ENCODE data around the gene BLVRB. TPM values are rescaled to one million over a fixed set of nuclear protein-coding genes. Genes with fewer than 3 reads are reported as not detected.

The BLVRB gene
- total RNA-seq, 1 experiment from 2014 or later, result 35.1 TPM

DNA sequence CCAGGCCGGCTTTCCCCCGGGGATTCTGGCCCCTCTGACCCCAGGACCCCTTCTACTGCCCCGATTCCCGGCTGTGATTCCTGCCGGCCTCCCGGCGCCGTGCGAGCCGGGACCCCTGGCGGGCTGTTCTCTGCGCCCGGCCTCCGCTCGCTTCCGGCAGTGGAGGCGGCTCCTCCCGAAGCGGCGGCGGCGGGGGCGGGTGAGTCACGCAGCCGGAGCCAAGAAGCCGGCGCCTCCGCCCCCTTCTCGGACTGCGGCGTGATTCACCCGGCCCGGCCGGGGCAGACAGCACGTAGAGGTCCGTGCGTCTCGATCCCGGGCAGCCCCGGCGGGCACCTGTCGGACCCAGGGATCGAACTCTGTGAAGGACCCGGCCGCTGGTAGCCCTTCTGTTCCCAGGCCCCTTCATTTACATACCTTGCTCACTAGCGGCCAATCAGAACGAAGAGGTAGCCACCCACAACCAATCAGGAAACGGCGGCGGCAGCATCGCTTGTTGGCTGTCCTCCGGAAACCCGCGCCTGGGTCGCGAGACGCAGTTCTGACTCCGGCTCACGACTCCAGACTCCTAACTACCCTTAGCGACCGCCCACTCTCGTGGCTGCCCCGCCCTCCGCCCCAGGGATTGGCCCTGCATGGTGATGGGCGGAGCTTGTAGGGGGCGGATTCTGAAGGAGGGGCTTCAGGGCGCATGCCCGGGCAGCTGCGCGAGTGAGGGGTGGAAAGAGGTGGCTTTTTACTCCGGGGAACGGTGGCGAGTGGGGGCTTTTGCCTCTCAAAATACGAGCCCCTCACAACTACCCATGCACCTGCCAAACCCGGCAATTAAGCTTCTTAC, 39.9 kb downstream of the BLVRB start, which contains the start of gene SERTAD1 (continued):
- TF ChIP-seq, protein P1, sequence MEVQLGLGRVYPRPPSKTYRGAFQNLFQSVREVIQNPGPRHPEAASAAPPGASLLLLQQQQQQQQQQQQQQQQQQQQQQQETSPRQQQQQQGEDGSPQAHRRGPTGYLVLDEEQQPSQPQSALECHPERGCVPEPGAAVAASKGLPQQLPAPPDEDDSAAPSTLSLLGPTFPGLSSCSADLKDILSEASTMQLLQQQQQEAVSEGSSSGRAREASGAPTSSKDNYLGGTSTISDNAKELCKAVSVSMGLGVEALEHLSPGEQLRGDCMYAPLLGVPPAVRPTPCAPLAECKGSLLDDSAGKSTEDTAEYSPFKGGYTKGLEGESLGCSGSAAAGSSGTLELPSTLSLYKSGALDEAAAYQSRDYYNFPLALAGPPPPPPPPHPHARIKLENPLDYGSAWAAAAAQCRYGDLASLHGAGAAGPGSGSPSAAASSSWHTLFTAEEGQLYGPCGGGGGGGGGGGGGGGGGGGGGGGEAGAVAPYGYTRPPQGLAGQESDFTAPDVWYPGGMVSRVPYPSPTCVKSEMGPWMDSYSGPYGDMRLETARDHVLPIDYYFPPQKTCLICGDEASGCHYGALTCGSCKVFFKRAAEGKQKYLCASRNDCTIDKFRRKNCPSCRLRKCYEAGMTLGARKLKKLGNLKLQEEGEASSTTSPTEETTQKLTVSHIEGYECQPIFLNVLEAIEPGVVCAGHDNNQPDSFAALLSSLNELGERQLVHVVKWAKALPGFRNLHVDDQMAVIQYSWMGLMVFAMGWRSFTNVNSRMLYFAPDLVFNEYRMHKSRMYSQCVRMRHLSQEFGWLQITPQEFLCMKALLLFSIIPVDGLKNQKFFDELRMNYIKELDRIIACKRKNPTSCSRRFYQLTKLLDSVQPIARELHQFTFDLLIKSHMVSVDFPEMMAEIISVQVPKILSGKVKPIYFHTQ (CRISPR knock-in tag; IDR thresholded peaks at IDR 0.05), result no peak
- TF ChIP-seq GRHL2 (CRISPR knock-in tag; IDR thresholded peaks at IDR 0.05; ENCODE audit: insufficient replicate concordance, severe bottlenecking), result no peak
- TF ChIP-seq ZNF138 (CRISPR knock-in tag; conservative IDR thresholded peaks at IDR 0.05), result no peak
- TF ChIP-seq, protein P2, sequence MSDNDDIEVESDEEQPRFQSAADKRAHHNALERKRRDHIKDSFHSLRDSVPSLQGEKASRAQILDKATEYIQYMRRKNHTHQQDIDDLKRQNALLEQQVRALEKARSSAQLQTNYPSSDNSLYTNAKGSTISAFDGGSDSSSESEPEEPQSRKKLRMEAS (CRISPR knock-in tag; IDR thresholded peaks at IDR 0.05), result peak; percentile 69
- no peak for TF ChIP-seq ESRRA (CRISPR knock-in tag; IDR thresholded peaks at IDR 0.05; ENCODE audit: borderline replicate concordance)
- 0 out of 2 replicates have a peak, but pooled peaks have one; percentile 30 for TF ChIP-seq FOXK1 (CRISPR knock-in tag; IDR thresholded peaks at IDR 0.05)
- TF ChIP-seq JUN (CRISPR knock-in tag; IDR thresholded peaks at IDR 0.05), result no peak
- no peak for TF ChIP-seq ATF1 (CRISPR knock-in tag; IDR thresholded peaks at IDR 0.05)
- no peak for TF ChIP-seq ZNF232 (CRISPR knock-in tag; IDR thresholded peaks at IDR 0.05)
- no peak for TF ChIP-seq CREB1 (CRISPR knock-in tag; IDR thresholded peaks at IDR 0.05)
- TF ChIP-seq, protein P3, sequence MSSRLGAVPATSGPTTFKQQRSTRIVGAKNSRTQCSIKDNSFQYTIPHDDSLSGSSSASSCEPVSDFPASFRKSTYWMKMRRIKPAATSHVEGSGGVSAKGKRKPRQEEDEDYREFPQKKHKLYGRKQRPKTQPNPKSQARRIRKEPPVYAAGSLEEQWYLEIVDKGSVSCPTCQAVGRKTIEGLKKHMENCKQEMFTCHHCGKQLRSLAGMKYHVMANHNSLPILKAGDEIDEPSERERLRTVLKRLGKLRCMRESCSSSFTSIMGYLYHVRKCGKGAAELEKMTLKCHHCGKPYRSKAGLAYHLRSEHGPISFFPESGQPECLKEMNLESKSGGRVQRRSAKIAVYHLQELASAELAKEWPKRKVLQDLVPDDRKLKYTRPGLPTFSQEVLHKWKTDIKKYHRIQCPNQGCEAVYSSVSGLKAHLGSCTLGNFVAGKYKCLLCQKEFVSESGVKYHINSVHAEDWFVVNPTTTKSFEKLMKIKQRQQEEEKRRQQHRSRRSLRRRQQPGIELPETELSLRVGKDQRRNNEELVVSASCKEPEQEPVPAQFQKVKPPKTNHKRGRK (CRISPR knock-in tag; IDR thresholded peaks at IDR 0.05; ENCODE audit: borderline replicate concordance), result no peak
- TF ChIP-seq, protein P4, sequence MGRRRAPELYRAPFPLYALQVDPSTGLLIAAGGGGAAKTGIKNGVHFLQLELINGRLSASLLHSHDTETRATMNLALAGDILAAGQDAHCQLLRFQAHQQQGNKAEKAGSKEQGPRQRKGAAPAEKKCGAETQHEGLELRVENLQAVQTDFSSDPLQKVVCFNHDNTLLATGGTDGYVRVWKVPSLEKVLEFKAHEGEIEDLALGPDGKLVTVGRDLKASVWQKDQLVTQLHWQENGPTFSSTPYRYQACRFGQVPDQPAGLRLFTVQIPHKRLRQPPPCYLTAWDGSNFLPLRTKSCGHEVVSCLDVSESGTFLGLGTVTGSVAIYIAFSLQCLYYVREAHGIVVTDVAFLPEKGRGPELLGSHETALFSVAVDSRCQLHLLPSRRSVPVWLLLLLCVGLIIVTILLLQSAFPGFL (CRISPR knock-in tag; IDR thresholded peaks at IDR 0.05; ENCODE audit: borderline replicate concordance), result no peak
- no peak for TF ChIP-seq KAT7 (CRISPR knock-in tag; IDR thresholded peaks at IDR 0.05; ENCODE audit: borderline replicate concordance)
- TF ChIP-seq NR3C1 (CRISPR knock-in tag; conservative IDR thresholded peaks at IDR 0.05; ENCODE audit: low read depth), result no peak
- TF ChIP-seq, protein P5, sequence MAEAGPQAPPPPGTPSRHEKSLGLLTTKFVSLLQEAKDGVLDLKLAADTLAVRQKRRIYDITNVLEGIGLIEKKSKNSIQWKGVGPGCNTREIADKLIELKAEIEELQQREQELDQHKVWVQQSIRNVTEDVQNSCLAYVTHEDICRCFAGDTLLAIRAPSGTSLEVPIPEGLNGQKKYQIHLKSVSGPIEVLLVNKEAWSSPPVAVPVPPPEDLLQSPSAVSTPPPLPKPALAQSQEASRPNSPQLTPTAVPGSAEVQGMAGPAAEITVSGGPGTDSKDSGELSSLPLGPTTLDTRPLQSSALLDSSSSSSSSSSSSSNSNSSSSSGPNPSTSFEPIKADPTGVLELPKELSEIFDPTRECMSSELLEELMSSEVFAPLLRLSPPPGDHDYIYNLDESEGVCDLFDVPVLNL (CRISPR knock-in tag; IDR thresholded peaks at IDR 0.05; ENCODE audit: borderline replicate concordance, low read depth), result no peak
- no peak for TF ChIP-seq GTF2I (CRISPR knock-in tag; conservative IDR thresholded peaks at IDR 0.05)
- TF ChIP-seq TEAD1 (CRISPR knock-in tag; IDR thresholded peaks at IDR 0.05), result no peak
- TF ChIP-seq, protein P6, sequence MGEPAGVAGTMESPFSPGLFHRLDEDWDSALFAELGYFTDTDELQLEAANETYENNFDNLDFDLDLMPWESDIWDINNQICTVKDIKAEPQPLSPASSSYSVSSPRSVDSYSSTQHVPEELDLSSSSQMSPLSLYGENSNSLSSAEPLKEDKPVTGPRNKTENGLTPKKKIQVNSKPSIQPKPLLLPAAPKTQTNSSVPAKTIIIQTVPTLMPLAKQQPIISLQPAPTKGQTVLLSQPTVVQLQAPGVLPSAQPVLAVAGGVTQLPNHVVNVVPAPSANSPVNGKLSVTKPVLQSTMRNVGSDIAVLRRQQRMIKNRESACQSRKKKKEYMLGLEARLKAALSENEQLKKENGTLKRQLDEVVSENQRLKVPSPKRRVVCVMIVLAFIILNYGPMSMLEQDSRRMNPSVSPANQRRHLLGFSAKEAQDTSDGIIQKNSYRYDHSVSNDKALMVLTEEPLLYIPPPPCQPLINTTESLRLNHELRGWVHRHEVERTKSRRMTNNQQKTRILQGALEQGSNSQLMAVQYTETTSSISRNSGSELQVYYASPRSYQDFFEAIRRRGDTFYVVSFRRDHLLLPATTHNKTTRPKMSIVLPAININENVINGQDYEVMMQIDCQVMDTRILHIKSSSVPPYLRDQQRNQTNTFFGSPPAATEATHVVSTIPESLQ (CRISPR knock-in tag; IDR thresholded peaks at IDR 0.05), result peak; percentile 33; the same call in 1 of the 2 replicates
- no peak for TF ChIP-seq IRF2 (CRISPR knock-in tag; IDR thresholded peaks at IDR 0.05; ENCODE audit: borderline replicate concordance, low read depth)
- TF ChIP-seq, protein P7, sequence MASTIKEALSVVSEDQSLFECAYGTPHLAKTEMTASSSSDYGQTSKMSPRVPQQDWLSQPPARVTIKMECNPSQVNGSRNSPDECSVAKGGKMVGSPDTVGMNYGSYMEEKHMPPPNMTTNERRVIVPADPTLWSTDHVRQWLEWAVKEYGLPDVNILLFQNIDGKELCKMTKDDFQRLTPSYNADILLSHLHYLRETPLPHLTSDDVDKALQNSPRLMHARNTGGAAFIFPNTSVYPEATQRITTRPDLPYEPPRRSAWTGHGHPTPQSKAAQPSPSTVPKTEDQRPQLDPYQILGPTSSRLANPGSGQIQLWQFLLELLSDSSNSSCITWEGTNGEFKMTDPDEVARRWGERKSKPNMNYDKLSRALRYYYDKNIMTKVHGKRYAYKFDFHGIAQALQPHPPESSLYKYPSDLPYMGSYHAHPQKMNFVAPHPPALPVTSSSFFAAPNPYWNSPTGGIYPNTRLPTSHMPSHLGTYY (CRISPR knock-in tag; IDR thresholded peaks at IDR 0.05), result no peak
- no peak for TF ChIP-seq EMX1 (CRISPR knock-in tag; IDR thresholded peaks at IDR 0.05)
- no peak for TF ChIP-seq ZNF219 (CRISPR knock-in tag; IDR thresholded peaks at IDR 0.05; ENCODE audit: borderline replicate concordance)
- no peak for TF ChIP-seq ZBTB21 (CRISPR knock-in tag; IDR thresholded peaks at IDR 0.05; ENCODE audit: borderline replicate concordance)
- TF ChIP-seq FOXJ3 (CRISPR knock-in tag; IDR thresholded peaks at IDR 0.05; ENCODE audit: borderline replicate concordance), result no peak
- TF ChIP-seq, protein P8, sequence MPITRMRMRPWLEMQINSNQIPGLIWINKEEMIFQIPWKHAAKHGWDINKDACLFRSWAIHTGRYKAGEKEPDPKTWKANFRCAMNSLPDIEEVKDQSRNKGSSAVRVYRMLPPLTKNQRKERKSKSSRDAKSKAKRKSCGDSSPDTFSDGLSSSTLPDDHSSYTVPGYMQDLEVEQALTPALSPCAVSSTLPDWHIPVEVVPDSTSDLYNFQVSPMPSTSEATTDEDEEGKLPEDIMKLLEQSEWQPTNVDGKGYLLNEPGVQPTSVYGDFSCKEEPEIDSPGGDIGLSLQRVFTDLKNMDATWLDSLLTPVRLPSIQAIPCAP (CRISPR knock-in tag; IDR thresholded peaks at IDR 0.05), result no peak
- peak; percentile 53; the same call in 1 of the 2 replicates for TF ChIP-seq FOXP1 (CRISPR knock-in tag; IDR thresholded peaks at IDR 0.05; ENCODE audit: borderline replicate concordance)
- TF ChIP-seq ZNF121 (CRISPR knock-in tag; IDR thresholded peaks at IDR 0.05), result peak; percentile 88
